ENCODE data around the gene CFAP299. TPM values are rescaled to one million over a fixed set of nuclear protein-coding genes. Genes with fewer than 3 reads are reported as not detected.

Gene CFAP299
- total RNA-seq, 1 donor from 2014 or later = not detected

GRCh38 chr4:80839792-80840191 lies 504.3 kb downstream of the CFAP299 start:
- no peak for TF ChIP-seq CTCF (IDR thresholded peaks at IDR 0.05)
- H3K36me3 ChIP-seq = no peaks in the 10 kb centered on the region
- H3K9me3 ChIP-seq = peaks cover 0 to 4% of the 10 kb centered on the region in 2 donors
- no peak overlapping the region for H3K27ac ChIP-seq
- intact Hi-C loops (cut with DNase I) = no loop called here
- H3K4me1 ChIP-seq = no peaks in the 10 kb centered on the region
- H3K4me3 ChIP-seq = no peak overlapping the region
- DNase-seq (ENCODE audit: low spot score in 2 of 2) = no peak
- H3K27me3 ChIP-seq = no peaks in the 10 kb centered on the region

- Histone ChIP-seq H3K4me1 (no peaks in the 10 kb centered on the region), H3K36me3 (no peaks in the 10 kb centered on the region), H3K9me3 (peaks cover 0 to 4% of the 10 kb centered on the region in 2 donors), H3K27ac (no peak overlapping the region), H3K4me3 (no peak overlapping the region), H3K27me3 (no peaks in the 10 kb centered on the region)
- TF ChIP-seq CTCF (IDR thresholded peaks at IDR 0.05) = no peak
- intact Hi-C loops (cut with DNase I) = no loop called here
- DNase-seq (ENCODE audit: low spot score in 2 of 2) = no peak
Observed at GRCh38 chr4:80840396-80840795, 504.9 kb downstream of the CFAP299 start.

- Histone ChIP-seq H3K4me3 (no peak overlapping the region), H3K27ac (no peak overlapping the region), H3K27me3 (no peaks in the 10 kb centered on the region), H3K36me3 (no peaks in the 10 kb centered on the region), H3K4me1 (no peaks in the 10 kb centered on the region), H3K9me3 (peaks cover 0 to 4% of the 10 kb centered on the region in 2 donors)
- intact Hi-C loops (cut with DNase I) = no loop called here
- DNase-seq (ENCODE audit: low spot score in 2 of 2) = no peak
- no peak for TF ChIP-seq CTCF (IDR thresholded peaks at IDR 0.05)
Observed at GRCh38 chr4:80841587-80842281, 506.2 kb downstream of the CFAP299 start.

GRCh38 chr4:80846210-80846609 lies 510.7 kb downstream of the CFAP299 start:
- DNase-seq (ENCODE audit: low spot score in 2 of 2) = no peak
- H3K27ac ChIP-seq = no peak overlapping the region
- intact Hi-C loops (cut with DNase I) = no loop called here
- no peaks in the 10 kb centered on the region for H3K9me3 ChIP-seq
- H3K36me3 ChIP-seq = no peaks in the 10 kb centered on the region
- no peaks in the 10 kb centered on the region for H3K4me1 ChIP-seq
- no peak overlapping the region for H3K4me3 ChIP-seq
- no peaks in the 10 kb centered on the region for H3K27me3 ChIP-seq
- TF ChIP-seq CTCF (IDR thresholded peaks at IDR 0.05) = no peak

- no peak overlapping the region for H3K27ac ChIP-seq
- H3K4me1 ChIP-seq = no peaks in the 10 kb centered on the region
- intact Hi-C loops (cut with DNase I) = no loop called here
- H3K9me3 ChIP-seq = no peaks in the 10 kb centered on the region
- no peak for TF ChIP-seq CTCF (IDR thresholded peaks at IDR 0.05)
- no peaks in the 10 kb centered on the region for H3K27me3 ChIP-seq
- no peaks in the 10 kb centered on the region for H3K36me3 ChIP-seq
- no peak overlapping the region for H3K4me3 ChIP-seq
- no peak for DNase-seq (ENCODE audit: low spot score in 2 of 2)
Observed at GRCh38 chr4:80852061-80852460, 516.5 kb downstream of the CFAP299 start.

GRCh38 chr4:80873571-80873970 lies 538.0 kb downstream of the CFAP299 start:
- no peak overlapping the region for H3K27ac ChIP-seq
- H3K27me3 ChIP-seq = no peaks in the 10 kb centered on the region
- no peak overlapping the region for H3K4me3 ChIP-seq
- no peak for DNase-seq (ENCODE audit: low spot score in 2 of 2)
- no peaks in the 10 kb centered on the region for H3K36me3 ChIP-seq
- H3K9me3 ChIP-seq = no peaks in the 10 kb centered on the region
- no peaks in the 10 kb centered on the region for H3K4me1 ChIP-seq
- intact Hi-C loops (cut with DNase I) = no loop called here
- no peak for TF ChIP-seq CTCF (IDR thresholded peaks at IDR 0.05)

All from ascending aorta (tissue), 2 donors.